ENCODE measurements around the gene ELL. TPM values are rescaled to one million over a fixed set of nuclear protein-coding genes. Genes with fewer than 3 reads are reported as not detected.
"Not testable (repeated sequence)": the region's sequence is repeated elsewhere in the genome, so short reads cannot be mapped to it uniquely, and the experiment has no call there.

Gene ELL
- total RNA-seq, 1 donor from 2014 or later = 11.6 TPM

DNA sequence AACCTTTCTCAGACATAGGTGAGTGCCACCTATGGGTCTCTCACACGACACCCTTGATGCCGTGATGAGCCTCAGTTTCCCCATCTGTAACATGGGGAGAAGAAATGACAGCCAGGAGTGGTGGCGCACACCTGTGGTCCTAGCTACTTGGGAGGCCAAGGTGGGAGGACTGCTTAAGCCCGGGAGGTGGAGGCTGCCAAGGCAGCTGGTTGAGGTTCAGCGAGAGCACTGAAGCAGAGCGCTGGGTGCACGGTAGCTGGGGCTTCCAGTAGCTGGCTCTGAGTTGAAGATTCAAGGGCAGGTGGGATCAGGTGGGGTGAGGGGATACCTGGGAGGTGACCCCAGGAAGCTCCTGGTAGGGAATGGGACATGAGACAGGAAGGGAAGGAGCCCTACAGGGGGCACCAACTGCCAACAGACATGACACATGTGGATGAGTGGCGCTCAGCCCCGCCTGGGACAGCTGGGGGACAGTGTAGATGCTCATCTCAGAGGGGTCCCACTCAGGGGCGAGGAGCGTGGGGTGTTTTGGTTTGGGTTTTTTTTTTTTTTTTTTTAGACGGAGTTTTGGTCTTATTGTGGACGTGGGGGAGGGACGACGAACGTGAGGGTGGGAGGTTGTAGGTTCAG lies 109.1 kb downstream of the ELL start:
- H3K9me3 Mint-ChIP-seq (ENCODE audit: unreplicated experiment) = peaks cover 6% of the 10 kb centered on the region
- no peak for DNase-seq
- H3K27me3 Mint-ChIP-seq (ENCODE audit: unreplicated experiment) = peaks cover 6% of the 10 kb centered on the region
- TF ChIP-seq, protein P1, sequence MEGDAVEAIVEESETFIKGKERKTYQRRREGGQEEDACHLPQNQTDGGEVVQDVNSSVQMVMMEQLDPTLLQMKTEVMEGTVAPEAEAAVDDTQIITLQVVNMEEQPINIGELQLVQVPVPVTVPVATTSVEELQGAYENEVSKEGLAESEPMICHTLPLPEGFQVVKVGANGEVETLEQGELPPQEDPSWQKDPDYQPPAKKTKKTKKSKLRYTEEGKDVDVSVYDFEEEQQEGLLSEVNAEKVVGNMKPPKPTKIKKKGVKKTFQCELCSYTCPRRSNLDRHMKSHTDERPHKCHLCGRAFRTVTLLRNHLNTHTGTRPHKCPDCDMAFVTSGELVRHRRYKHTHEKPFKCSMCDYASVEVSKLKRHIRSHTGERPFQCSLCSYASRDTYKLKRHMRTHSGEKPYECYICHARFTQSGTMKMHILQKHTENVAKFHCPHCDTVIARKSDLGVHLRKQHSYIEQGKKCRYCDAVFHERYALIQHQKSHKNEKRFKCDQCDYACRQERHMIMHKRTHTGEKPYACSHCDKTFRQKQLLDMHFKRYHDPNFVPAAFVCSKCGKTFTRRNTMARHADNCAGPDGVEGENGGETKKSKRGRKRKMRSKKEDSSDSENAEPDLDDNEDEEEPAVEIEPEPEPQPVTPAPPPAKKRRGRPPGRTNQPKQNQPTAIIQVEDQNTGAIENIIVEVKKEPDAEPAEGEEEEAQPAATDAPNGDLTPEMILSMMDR (IDR thresholded peaks at IDR 0.05; ENCODE audit: partially characterized antibody, unreplicated experiment) = no peak
- no peaks in the 10 kb centered on the region for H3K36me3 Mint-ChIP-seq (ENCODE audit: unreplicated experiment)
- H3K4me1 Mint-ChIP-seq (ENCODE audit: low read depth, unreplicated experiment) = peaks cover 14% of the 10 kb centered on the region
- no peak overlapping the region for H3K4me3 Mint-ChIP-seq (ENCODE audit: unreplicated experiment)
- no peak overlapping the region for H3K27ac Mint-ChIP-seq (ENCODE audit: unreplicated experiment)

DNA sequence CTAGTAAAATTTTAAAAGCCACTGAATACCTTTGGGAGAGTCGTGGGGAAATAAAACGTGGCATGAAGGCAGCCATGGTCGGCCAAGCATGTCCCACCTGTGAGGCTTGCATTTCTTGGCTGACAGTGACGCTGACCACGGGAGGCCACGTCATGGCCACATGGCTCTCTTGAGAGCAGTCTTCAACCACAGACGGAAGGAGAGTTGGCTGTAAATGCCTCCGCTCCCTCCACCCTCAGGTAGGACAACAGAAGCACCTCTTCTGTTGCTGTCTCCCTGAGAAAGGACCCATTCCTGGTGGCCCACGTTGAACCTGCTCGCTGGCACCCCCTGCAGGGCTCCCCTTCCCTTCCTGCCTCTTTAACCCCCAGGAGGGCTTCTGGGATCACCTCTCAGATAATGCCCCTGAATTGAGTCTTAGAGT lies 113.8 kb downstream of the ELL start:
- TF ChIP-seq, protein P1 (IDR thresholded peaks at IDR 0.05; ENCODE audit: partially characterized antibody, unreplicated experiment) = no peak
- peaks cover 2% of the 10 kb centered on the region for H3K4me1 Mint-ChIP-seq (ENCODE audit: low read depth, unreplicated experiment)
- H3K36me3 Mint-ChIP-seq (ENCODE audit: unreplicated experiment) = no peaks in the 10 kb centered on the region
- no peak for DNase-seq
- H3K9me3 Mint-ChIP-seq (ENCODE audit: unreplicated experiment) = peaks cover 3% of the 10 kb centered on the region
- H3K27ac Mint-ChIP-seq (ENCODE audit: unreplicated experiment) = no peak overlapping the region
- H3K4me3 Mint-ChIP-seq (ENCODE audit: unreplicated experiment) = no peak overlapping the region
- peaks cover 3% of the 10 kb centered on the region for H3K27me3 Mint-ChIP-seq (ENCODE audit: unreplicated experiment)

DNA sequence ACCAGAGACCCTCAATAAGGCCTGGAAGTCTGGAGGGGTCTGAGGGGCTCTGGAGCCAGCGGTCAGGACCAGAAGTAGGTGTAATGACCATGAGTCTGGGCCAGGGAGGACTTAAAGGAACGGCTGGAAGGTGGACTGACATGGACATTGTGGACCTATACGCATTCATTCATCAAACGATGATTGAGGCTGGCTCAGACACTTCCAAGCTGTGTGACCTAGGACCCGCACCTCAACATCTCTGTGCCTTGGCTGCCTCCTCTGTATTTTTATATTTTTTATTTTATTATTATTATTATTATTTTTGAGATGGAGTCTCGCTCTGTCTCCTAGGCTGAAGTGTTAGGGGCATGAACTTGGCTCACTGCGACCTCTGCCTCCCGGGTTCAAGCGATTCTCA lies 115.1 kb downstream of the ELL start:
- H3K4me3 Mint-ChIP-seq (ENCODE audit: unreplicated experiment) = no peak overlapping the region
- no peaks in the 10 kb centered on the region for H3K36me3 Mint-ChIP-seq (ENCODE audit: unreplicated experiment)
- TF ChIP-seq, protein P1 (IDR thresholded peaks at IDR 0.05; ENCODE audit: partially characterized antibody, unreplicated experiment) = no peak
- peaks cover 5% of the 10 kb centered on the region for H3K27me3 Mint-ChIP-seq (ENCODE audit: unreplicated experiment)
- no peak for DNase-seq
- no peak overlapping the region for H3K27ac Mint-ChIP-seq (ENCODE audit: unreplicated experiment)
- peaks cover 2% of the 10 kb centered on the region for H3K4me1 Mint-ChIP-seq (ENCODE audit: low read depth, unreplicated experiment)
- H3K9me3 Mint-ChIP-seq (ENCODE audit: unreplicated experiment) = peaks cover 3% of the 10 kb centered on the region

DNA sequence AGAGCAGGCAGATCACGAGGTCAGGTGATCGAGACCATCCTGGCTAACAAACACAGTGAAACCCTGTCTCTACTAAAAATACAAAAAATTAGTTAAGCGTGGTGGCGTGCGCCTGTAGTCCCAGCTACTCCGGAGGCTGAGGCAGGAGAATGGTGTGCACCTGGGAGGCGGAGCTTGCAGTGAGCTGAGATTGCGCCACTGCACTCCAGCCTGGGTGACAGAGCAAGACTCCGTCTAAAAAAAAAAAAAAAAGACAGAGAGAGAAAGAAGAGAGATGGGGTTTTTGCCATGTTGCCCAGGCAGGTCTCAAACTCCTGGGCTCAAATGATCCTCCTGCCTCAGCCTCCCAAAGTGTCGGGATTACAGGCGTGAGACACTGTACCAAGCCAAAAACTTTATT lies 116.1 kb downstream of the ELL start:
- not testable (repeated sequence) for H3K27me3 Mint-ChIP-seq (ENCODE audit: unreplicated experiment); H3K27ac Mint-ChIP-seq (ENCODE audit: unreplicated experiment); H3K36me3 Mint-ChIP-seq (ENCODE audit: unreplicated experiment); H3K9me3 Mint-ChIP-seq (ENCODE audit: unreplicated experiment); H3K4me3 Mint-ChIP-seq (ENCODE audit: unreplicated experiment); DNase-seq; H3K4me1 Mint-ChIP-seq (ENCODE audit: low read depth, unreplicated experiment)

DNA sequence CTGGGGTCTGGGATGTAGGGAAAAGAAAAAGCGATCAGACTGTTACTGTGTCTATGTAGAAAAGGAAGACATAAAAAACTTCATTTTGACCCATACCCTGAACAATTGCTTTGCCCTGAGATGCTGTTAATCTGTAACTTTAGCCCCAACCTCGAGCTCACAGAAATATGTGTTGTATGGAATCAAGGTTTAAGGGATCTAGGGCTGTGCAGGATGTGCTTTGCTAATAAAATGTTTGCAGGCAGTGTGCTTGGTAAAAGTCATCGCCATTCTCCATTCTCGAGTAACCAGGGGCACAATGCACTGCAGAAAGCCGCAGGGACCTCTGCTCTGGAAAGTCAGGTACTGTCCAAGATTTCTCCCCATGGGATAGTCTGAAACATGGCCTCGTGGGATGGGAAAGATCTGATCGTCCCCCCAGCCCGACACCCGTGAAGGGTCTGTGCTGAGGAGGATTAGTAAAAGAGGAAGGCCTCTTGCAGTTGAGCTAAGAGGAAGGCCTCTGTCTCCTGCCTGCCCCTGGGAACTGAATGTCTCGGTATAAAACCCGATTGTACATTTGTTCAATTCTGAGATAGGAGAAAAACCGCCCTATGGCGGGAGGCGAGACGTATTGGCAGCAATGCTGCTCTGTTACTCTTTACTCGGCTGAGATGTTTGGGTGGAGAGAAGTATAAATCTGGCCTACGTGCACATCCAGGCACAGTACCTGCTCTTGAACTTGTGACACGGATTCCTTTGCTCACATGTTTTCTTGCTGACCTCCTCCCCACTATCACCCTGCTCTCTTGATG lies 119.2 kb downstream of the ELL start:
- not testable (repeated sequence) for H3K9me3 Mint-ChIP-seq (ENCODE audit: unreplicated experiment); H3K27ac Mint-ChIP-seq (ENCODE audit: unreplicated experiment); H3K4me3 Mint-ChIP-seq (ENCODE audit: unreplicated experiment); H3K4me1 Mint-ChIP-seq (ENCODE audit: low read depth, unreplicated experiment); DNase-seq; H3K36me3 Mint-ChIP-seq (ENCODE audit: unreplicated experiment); H3K27me3 Mint-ChIP-seq (ENCODE audit: unreplicated experiment)

DNA sequence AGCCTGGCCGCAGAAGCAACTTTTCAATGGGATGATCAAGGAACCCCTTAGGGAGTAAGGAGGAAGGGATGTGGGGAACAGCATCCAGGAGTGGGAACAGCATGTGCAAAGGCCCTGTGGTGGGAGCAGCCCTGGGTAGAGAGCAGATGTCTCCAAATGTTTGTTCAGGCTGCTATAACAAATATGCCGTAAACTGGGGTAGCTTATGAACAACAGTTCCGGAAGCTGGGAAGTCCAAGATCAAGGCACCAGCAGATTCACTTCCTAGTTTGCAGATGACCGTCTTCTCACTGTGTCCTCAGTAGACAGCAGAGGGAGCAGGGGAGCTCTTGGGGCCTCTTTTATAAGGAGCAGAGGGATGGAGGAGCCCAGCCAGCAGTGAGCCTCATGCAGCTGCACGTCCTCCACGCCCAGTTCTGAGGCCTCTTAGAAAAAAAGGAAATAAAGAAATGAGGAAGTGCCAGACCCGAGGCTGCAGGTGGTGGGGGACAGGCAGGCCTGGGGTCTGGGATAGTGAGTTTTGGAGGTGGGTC lies 120.2 kb downstream of the ELL start:
- Mint-ChIP-seq H3K4me3 (ENCODE audit: unreplicated experiment) (no peak overlapping the region), H3K9me3 (ENCODE audit: unreplicated experiment) (no peaks in the 10 kb centered on the region), H3K27me3 (ENCODE audit: unreplicated experiment) (peaks cover 4% of the 10 kb centered on the region), H3K4me1 (ENCODE audit: low read depth, unreplicated experiment) (no peaks in the 10 kb centered on the region), H3K36me3 (ENCODE audit: unreplicated experiment) (no peaks in the 10 kb centered on the region), H3K27ac (ENCODE audit: unreplicated experiment) (no peak overlapping the region)
- TF ChIP-seq, protein P1 (IDR thresholded peaks at IDR 0.05; ENCODE audit: partially characterized antibody, unreplicated experiment) = no peak
- no peak for DNase-seq

Data from glutamatergic neuron (in vitro differentiated cells).